K562 (cell line): ENCODE data around the gene CSNK1G1. TPM values are rescaled to one million over a fixed set of nuclear protein-coding genes. Genes with fewer than 3 reads are reported as not detected.

Experiments used
- C11orf30 ChIP-seq: fragments of 450-650 bp; IDR thresholded peaks from 2 replicates; pipeline ENCODE4 v1.6.1; 2016; ENCODE audit warnings: low read depth, mild to moderate bottlenecking
- CHD2 ChIP-seq: IDR thresholded peaks from 2 replicates; pipeline ENCODE4 v1.6.1; 2011; ENCODE audit warnings: low read depth, low read length
- E2F3 ChIP-seq: fragments of 250-450 bp; sonication (Bioruptor Pico); IDR thresholded peaks from 2 replicates; pipeline ENCODE4 v1.4.0; 2020; ENCODE audit warnings: mild to moderate bottlenecking
- ESRRA ChIP-seq: fragments of 450-650 bp; IDR thresholded peaks from 2 replicates; pipeline ENCODE4 v1.6.1; 2014; ENCODE audit warnings: low read depth, mild to moderate bottlenecking, moderate library complexity, borderline replicate concordance
- HOXB6 ChIP-seq: fragments of 250-450 bp; sonication (Bioruptor Pico); IDR thresholded peaks from 2 replicates; pipeline ENCODE4 v1.5.1; 2022; ENCODE audit warnings: mild to moderate bottlenecking, borderline replicate concordance
- KDM5B ChIP-seq: fragments of 200-600 bp; sonication (generic); IDR thresholded peaks from 2 replicates; pipeline ENCODE4 v1.6.1; 2012; ENCODE audit warnings: low read depth, mild to moderate bottlenecking, moderate library complexity, low read length, control low read depth, inconsistent platforms; ENCODE audit not compliant: insufficient replicate concordance
- MECOM ChIP-seq: fragments of 250-450 bp; sonication (Bioruptor Pico); IDR thresholded peaks from 2 replicates; pipeline ENCODE4 v1.8.0; 2022; ENCODE audit warnings: inconsistent platforms
- MED1 ChIP-seq: sonication (generic); formaldehyde crosslinking; IDR thresholded peaks from 2 replicates; pipeline ENCODE4 v1.8.1; 2023; ENCODE audit warnings: missing genetic modification reagents, borderline replicate concordance
- MYNN ChIP-seq, 2 experiments: sonication (generic); formaldehyde crosslinking in 1 of 2; IDR thresholded peaks; 2 replicates each; pipeline versions ENCODE4 v1.5.0 to v1.6.1; 2016 to 2020; ENCODE audit warnings: antibody characterized with exemption in 1 of 2, missing genetic modification reagents in 1 of 2
- PTRF ChIP-seq: fragments of 450-650 bp; IDR thresholded peaks from 2 replicates; pipeline ENCODE4 v1.6.1; 2016; ENCODE audit warnings: mild to moderate bottlenecking, missing genetic modification characterization, missing compliant biosample characterization
- RCOR1 ChIP-seq, 2 experiments: IDR thresholded peaks; 2 replicates each; pipeline ENCODE4 v1.6.1; 2012; ENCODE audit warnings: low read depth in 2 of 2, low read length in 2 of 2, borderline replicate concordance in 1 of 2, improper control_type of control experiment in 1 of 2
- SAFB2 ChIP-seq: fragments of 200-400 bp; formaldehyde crosslinking; IDR thresholded peaks from 2 replicates; pipeline ENCODE4 v1.6.1; 2018; ENCODE audit warnings: borderline replicate concordance, low read length, low read depth, moderate library complexity; ENCODE audit not compliant: severe bottlenecking
- ZFPM2 ChIP-seq: fragments of 250-450 bp; sonication (Bioruptor Pico); IDR thresholded peaks from 2 replicates; pipeline ENCODE4 v1.5.1; 2022; ENCODE audit warnings: mild to moderate bottlenecking
- ZNF3 ChIP-seq: fragments of 250-450 bp; sonication (Bioruptor Pico); IDR thresholded peaks from 2 replicates; pipeline ENCODE4 v1.5.0; 2021; ENCODE audit warnings: mild to moderate bottlenecking, moderate library complexity
- polyA plus RNA-seq, 8 experiments: library from polyadenylated mRNA; depleted of rRNA in 4 of 8; stranded (reverse) in 5 of 8; unstranded in 3 of 8; fragments of >200 nt; fragmentation: Nextera tagmentation in 2 of 8; fragmentation: Illumina TruSeq in 1 of 8; extraction: Ambion mirVana in 2 of 8; extraction: Trizol in 1 of 8; gene quantifications; 2 replicates each; pipeline versions ENCODE4 v1.2.1 to v1.2.3, GENCODE V29; 2011 to 2014; ENCODE audit warnings: inconsistent platforms in 1 of 8, missing spikeins in 1 of 8
- total RNA-seq, 7 experiments: library from RNA; depleted of rRNA in 6 of 7; stranded (reverse); fragments of >200 nt in 6 of 7; fragmentation: Illumina TruSeq in 2 of 7; extraction: Trizol in 2 of 7; gene quantifications; 2 replicates each; pipeline versions ENCODE4 v1.2.1 to v1.2.3, GENCODE V29; 2011 to 2021; ENCODE audit warnings: low replicate concordance in 1 of 7
- TF ChIP-seq, protein P1 (sequence below): fragments of 150-350 bp; IDR thresholded peaks from 2 replicates; pipeline ENCODE4 v1.6.1; 2014; ENCODE audit warnings: low read depth, mild to moderate bottlenecking, low read length, borderline replicate concordance
- TF ChIP-seq, protein P2 (sequence below): sonication (generic); formaldehyde crosslinking; IDR thresholded peaks from 2 replicates; pipeline ENCODE4 v1.8.1; 2023; ENCODE audit warnings: missing genetic modification reagents, mild to moderate bottlenecking, borderline replicate concordance
- TF ChIP-seq, protein P3 (sequence below): sonication (generic); formaldehyde crosslinking; IDR thresholded peaks from 2 replicates; pipeline ENCODE4 v1.8.0; 2022; ENCODE audit warnings: mild to moderate bottlenecking, missing genetic modification reagents, borderline replicate concordance

The CSNK1G1 gene
- total and polyA plus RNA-seq, 9 of the 15 experiments (the other 6 are each of a cell fraction or from before 2014, with no cell fraction given), result 4.5 to 18.5 (median 9.5) TPM

DNA sequence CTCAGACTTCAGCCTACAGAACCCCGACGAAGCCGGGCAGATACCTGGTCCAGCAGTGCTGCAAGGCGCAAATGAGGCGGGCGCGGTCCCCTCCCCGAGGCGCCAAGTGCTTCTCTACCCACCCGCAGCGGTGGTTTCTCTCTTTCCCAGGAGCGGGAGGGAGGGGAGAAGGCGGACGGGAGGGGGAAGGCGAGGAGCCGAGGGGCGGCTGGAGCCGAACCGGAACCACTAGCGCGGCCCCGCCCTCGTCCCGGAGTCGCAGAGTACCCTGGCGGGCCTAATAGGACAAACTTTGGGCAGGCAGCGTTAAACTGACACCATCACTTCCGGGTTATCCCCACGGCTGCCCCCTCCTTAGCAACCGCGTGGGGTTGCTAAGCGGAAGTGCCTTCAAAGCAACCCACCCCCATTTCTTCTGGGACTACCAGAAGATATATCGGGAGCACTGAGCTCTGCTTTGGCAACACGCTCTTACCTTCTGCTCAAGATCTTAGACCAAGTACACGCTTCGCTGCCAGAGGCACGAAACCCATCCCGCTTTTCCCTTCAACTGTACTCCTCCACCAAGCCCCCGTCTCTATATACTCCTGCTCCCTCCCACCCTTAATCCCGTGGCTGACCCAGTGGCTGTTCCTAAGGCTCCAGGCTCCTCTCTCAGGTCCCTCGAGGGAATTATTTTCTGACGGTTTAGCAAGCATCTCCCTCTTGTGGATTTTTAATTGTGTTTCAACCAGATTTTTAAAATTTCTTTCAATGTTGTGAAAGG lies at the start of gene CSNK1G1 (continued):
- no peak for TF ChIP-seq MED1 (CRISPR knock-in tag)
- no peak for TF ChIP-seq SAFB2
- no peak for TF ChIP-seq PTRF (tag)
- TF ChIP-seq RCOR1 (IDR thresholded peaks at IDR 0.05; ENCODE audit: borderline replicate concordance in 1 of 2, low read depth in 2 of 2, low read length in 2 of 2), result peak in 1 of 2 experiments; percentile 3; a peak in 1 of 4 replicates
- TF ChIP-seq ZNF3 (CRISPR knock-in tag), result no peak
- TF ChIP-seq, protein P1, sequence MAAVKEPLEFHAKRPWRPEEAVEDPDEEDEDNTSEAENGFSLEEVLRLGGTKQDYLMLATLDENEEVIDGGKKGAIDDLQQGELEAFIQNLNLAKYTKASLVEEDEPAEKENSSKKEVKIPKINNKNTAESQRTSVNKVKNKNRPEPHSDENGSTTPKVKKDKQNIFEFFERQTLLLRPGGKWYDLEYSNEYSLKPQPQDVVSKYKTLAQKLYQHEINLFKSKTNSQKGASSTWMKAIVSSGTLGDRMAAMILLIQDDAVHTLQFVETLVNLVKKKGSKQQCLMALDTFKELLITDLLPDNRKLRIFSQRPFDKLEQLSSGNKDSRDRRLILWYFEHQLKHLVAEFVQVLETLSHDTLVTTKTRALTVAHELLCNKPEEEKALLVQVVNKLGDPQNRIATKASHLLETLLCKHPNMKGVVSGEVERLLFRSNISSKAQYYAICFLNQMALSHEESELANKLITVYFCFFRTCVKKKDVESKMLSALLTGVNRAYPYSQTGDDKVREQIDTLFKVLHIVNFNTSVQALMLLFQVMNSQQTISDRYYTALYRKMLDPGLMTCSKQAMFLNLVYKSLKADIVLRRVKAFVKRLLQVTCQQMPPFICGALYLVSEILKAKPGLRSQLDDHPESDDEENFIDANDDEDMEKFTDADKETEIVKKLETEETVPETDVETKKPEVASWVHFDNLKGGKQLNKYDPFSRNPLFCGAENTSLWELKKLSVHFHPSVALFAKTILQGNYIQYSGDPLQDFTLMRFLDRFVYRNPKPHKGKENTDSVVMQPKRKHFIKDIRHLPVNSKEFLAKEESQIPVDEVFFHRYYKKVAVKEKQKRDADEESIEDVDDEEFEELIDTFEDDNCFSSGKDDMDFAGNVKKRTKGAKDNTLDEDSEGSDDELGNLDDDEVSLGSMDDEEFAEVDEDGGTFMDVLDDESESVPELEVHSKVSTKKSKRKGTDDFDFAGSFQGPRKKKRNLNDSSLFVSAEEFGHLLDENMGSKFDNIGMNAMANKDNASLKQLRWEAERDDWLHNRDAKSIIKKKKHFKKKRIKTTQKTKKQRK, result no peak
- peak; percentile 52 for TF ChIP-seq KDM5B
- TF ChIP-seq ESRRA, result peak; percentile 51; the same call in 1 of the 2 replicates
- no peak for TF ChIP-seq MECOM
- peak; percentile 62; the same call in 1 of the 2 replicates for TF ChIP-seq C11orf30
- TF ChIP-seq HOXB6, result no peak
- TF ChIP-seq, protein P2, sequence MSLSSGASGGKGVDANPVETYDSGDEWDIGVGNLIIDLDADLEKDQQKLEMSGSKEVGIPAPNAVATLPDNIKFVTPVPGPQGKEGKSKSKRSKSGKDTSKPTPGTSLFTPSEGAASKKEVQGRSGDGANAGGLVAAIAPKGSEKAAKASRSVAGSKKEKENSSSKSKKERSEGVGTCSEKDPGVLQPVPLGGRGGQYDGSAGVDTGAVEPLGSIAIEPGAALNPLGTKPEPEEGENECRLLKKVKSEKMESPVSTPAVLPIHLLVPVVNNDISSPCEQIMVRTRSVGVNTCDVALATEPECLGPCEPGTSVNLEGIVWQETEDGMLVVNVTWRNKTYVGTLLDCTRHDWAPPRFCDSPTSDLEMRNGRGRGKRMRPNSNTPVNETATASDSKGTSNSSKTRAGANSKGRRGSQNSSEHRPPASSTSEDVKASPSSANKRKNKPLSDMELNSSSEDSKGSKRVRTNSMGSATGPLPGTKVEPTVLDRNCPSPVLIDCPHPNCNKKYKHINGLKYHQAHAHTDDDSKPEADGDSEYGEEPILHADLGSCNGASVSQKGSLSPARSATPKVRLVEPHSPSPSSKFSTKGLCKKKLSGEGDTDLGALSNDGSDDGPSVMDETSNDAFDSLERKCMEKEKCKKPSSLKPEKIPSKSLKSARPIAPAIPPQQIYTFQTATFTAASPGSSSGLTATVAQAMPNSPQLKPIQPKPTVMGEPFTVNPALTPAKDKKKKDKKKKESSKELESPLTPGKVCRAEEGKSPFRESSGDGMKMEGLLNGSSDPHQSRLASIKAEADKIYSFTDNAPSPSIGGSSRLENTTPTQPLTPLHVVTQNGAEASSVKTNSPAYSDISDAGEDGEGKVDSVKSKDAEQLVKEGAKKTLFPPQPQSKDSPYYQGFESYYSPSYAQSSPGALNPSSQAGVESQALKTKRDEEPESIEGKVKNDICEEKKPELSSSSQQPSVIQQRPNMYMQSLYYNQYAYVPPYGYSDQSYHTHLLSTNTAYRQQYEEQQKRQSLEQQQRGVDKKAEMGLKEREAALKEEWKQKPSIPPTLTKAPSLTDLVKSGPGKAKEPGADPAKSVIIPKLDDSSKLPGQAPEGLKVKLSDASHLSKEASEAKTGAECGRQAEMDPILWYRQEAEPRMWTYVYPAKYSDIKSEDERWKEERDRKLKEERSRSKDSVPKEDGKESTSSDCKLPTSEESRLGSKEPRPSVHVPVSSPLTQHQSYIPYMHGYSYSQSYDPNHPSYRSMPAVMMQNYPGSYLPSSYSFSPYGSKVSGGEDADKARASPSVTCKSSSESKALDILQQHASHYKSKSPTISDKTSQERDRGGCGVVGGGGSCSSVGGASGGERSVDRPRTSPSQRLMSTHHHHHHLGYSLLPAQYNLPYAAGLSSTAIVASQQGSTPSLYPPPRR (CRISPR knock-in tag), result no peak
- TF ChIP-seq, protein P3, sequence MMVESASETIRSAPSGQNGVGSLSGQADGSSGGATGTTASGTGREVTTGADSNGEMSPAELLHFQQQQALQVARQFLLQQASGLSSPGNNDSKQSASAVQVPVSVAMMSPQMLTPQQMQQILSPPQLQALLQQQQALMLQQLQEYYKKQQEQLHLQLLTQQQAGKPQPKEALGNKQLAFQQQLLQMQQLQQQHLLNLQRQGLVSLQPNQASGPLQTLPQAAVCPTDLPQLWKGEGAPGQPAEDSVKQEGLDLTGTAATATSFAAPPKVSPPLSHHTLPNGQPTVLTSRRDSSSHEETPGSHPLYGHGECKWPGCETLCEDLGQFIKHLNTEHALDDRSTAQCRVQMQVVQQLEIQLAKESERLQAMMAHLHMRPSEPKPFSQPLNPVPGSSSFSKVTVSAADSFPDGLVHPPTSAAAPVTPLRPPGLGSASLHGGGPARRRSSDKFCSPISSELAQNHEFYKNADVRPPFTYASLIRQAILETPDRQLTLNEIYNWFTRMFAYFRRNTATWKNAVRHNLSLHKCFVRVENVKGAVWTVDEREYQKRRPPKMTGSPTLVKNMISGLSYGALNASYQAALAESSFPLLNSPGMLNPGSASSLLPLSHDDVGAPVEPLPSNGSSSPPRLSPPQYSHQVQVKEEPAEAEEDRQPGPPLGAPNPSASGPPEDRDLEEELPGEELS, result no peak
- TF ChIP-seq CHD2, result no peak
- no peak; the same call in 1 of the 2 replicates for TF ChIP-seq MYNN (IDR thresholded peaks at IDR 0.05)
- no peak for TF ChIP-seq MYNN (CRISPR knock-in tag; IDR thresholded peaks at IDR 0.05)
- TF ChIP-seq ZFPM2 (CRISPR knock-in tag), result no peak
- TF ChIP-seq E2F3 (CRISPR knock-in tag), result no peak
